DOHH2 (cell line): ENCODE measurements around the gene NPAS3.

Experiments used
- H3F3A ChIP-seq: fragments of 200-600 bp; sonication (generic), shearing (Covaris generic); 2 replicates; pipeline ENCODE4 v1.6.0; 2016; ENCODE audit warnings: antibody characterized with exemption, mild to moderate bottlenecking; ENCODE audit not compliant: control insufficient read depth, insufficient read depth
- H3K27ac ChIP-seq: fragments of 200-600 bp; sonication (generic); 2 replicates; pipeline ENCODE4 v1.5.1; 2014; ENCODE audit warnings: low read depth, mild to moderate bottlenecking, low read length, moderate library complexity
- H3K27me3 ChIP-seq: fragments of 200-600 bp; sonication (generic); 2 replicates; pipeline ENCODE4 v1.6.1; 2014; ENCODE audit warnings: mild to moderate bottlenecking, low read length, mixed read lengths; ENCODE audit not compliant: control insufficient read depth
- H3K36me3 ChIP-seq: fragments of 200-600 bp; sonication (generic); 2 replicates; pipeline ENCODE4 v1.6.1; 2014; ENCODE audit warnings: mild to moderate bottlenecking, low read length, moderate library complexity, mixed read lengths; ENCODE audit not compliant: control insufficient read depth
- H3K4me1 ChIP-seq: fragments of 200-600 bp; sonication (generic); 2 replicates; pipeline ENCODE4 v1.6.1; 2014; ENCODE audit warnings: mild to moderate bottlenecking, low read length, mixed read lengths; ENCODE audit not compliant: control insufficient read depth
- H3K4me2 ChIP-seq: fragments of 200-600 bp; sonication (generic); 2 replicates; pipeline ENCODE4 v1.6.0; 2014; ENCODE audit warnings: mild to moderate bottlenecking, low read length, moderate library complexity
- H3K4me3 ChIP-seq: fragments of 200-600 bp; sonication (generic); 2 replicates; pipeline ENCODE4 v1.5.1; 2014; ENCODE audit warnings: mild to moderate bottlenecking, low read length, mixed read lengths
- H3K79me2 ChIP-seq: fragments of 200-600 bp; sonication (generic); 2 replicates; pipeline ENCODE4 v1.6.1; 2014; ENCODE audit warnings: mild to moderate bottlenecking, low read length, mixed read lengths; ENCODE audit not compliant: control insufficient read depth
- H3K9me2 ChIP-seq: fragments of 200-600 bp; sonication (generic); replicated peaks from 2 replicates; pipeline ENCODE4 v1.6.1; 2014; ENCODE audit warnings: mild to moderate bottlenecking, low read length, mixed read lengths; ENCODE audit not compliant: control insufficient read depth
- H3K9me3 ChIP-seq: fragments of 200-600 bp; sonication (generic); 2 replicates; pipeline ENCODE4 v1.6.1; 2014; ENCODE audit warnings: antibody characterized with exemption, low read length, mixed read lengths; ENCODE audit not compliant: control insufficient read depth, insufficient read depth
- H4K20me1 ChIP-seq: fragments of 200-600 bp; sonication (generic); 2 replicates; pipeline ENCODE4 v1.6.0; 2014; ENCODE audit warnings: low read depth, mild to moderate bottlenecking, antibody characterized with exemption, low read length, moderate library complexity; ENCODE audit not compliant: control insufficient read depth, insufficient read depth
- EZH2phosphoT487 ChIP-seq: fragments of 200-600 bp; sonication (generic); IDR thresholded peaks from 2 replicates; pipeline ENCODE4 v1.6.1; 2017; ENCODE audit warnings: borderline replicate concordance, mild to moderate bottlenecking, antibody characterized with exemption, low read length, moderate library complexity, mixed read lengths
- TF ChIP-seq, protein P1 (sequence below): fragments of 200-600 bp; sonication (generic); IDR thresholded peaks from one replicate; pipeline ENCODE4 v1.5.1; 2014; ENCODE audit warnings: antibody characterized with exemption, mild to moderate bottlenecking, low read depth, low read length; ENCODE audit not compliant: poor library complexity, severe bottlenecking

Gene NPAS3

DNA sequence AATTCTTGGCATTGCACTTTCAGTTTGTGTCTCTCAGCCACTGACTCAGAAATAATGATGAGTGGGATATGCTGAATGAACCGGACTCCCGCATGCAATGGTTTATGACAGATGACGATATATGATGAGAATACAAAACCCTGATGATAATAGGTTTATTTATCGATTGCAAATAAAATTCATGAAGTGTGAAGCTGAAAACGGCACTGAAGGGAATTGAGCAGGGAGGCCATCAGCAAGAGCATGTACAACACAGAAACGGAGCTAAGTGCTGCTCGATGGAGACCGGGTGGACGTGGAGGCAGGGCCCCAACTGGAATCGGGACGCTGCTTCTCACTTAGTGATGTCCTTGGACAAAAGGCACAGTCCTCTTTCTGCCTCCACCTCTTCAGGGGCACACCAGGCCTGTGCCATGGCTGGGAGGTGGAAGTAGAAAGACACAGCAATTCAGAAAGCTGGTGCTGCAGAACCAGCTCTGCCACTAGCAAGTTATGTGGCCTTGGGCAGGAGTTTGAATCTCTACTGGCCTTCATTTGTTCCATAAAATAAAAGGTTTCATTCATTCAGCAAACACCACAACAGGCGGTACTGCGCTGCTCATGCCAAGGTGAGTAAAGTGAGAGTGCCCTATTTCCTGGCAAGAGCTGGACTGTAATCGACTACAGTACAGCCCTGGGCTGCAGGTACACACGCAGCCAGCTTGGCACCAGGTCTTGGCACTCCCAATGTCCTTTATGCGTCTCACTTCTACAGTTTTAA is 895.2 kb downstream of the NPAS3 start:
- Histone ChIP-seq H3K36me3 (no peaks in the 10 kb centered on the region), H3K9me3 (no peaks in the 10 kb centered on the region), H4K20me1 (no peaks in the 10 kb centered on the region), H3F3A (no peaks in the 10 kb centered on the region), H3K4me2 (no peak overlapping the region), H3K4me1 (no peaks in the 10 kb centered on the region), H3K27me3 (no peaks in the 10 kb centered on the region), H3K79me2 (no peaks in the 10 kb centered on the region), H3K27ac (no peak overlapping the region), H3K9me2 (no peaks in the 10 kb centered on the region), H3K4me3 (no peak overlapping the region)
- no peak for TF ChIP-seq EZH2phosphoT487
- TF ChIP-seq, protein P1, sequence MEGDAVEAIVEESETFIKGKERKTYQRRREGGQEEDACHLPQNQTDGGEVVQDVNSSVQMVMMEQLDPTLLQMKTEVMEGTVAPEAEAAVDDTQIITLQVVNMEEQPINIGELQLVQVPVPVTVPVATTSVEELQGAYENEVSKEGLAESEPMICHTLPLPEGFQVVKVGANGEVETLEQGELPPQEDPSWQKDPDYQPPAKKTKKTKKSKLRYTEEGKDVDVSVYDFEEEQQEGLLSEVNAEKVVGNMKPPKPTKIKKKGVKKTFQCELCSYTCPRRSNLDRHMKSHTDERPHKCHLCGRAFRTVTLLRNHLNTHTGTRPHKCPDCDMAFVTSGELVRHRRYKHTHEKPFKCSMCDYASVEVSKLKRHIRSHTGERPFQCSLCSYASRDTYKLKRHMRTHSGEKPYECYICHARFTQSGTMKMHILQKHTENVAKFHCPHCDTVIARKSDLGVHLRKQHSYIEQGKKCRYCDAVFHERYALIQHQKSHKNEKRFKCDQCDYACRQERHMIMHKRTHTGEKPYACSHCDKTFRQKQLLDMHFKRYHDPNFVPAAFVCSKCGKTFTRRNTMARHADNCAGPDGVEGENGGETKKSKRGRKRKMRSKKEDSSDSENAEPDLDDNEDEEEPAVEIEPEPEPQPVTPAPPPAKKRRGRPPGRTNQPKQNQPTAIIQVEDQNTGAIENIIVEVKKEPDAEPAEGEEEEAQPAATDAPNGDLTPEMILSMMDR = no peak

DNA sequence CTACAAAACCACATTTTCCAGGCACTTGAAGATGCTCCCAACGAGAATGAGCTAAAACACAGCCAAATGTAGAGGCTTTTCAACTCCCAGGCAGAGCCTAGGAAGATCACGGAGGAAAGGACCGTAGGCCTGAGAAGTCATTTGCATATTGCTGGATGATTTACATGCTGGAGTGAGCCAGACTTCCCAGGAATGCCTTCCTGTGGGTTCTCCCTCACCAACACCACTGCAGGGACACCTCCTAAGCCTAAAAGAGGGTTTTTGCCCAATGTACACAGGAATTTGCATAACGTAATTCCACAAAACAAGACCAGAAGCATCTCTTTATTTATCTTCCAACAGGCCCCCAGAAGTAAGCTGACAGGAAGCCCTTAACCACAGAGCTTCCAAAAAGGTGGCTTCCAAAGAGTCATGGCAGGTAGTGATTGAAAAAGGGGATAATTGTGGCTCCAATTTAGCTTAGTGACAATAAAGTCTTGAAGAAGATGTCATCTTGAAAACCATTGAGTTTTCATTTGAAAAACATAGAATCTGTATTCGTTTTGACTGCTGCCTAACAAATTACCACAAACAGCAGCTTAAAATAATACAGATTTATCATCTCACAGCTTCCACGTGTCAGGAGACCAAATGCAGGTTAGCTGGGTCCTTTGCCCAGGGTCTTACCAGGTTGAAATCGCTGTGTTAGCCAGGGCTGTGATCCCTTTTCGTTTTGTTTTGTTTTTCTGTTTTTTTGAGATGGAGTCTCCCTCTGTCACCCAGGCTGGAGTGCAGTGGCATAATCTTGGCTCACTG is 896.0 kb downstream of the NPAS3 start:
- Histone ChIP-seq H3F3A (no peaks in the 10 kb centered on the region), H3K4me1 (no peaks in the 10 kb centered on the region), H3K4me3 (no peak overlapping the region), H3K27me3 (no peaks in the 10 kb centered on the region), H4K20me1 (no peaks in the 10 kb centered on the region), H3K9me3 (no peaks in the 10 kb centered on the region), H3K27ac (no peak overlapping the region), H3K9me2 (no peaks in the 10 kb centered on the region), H3K36me3 (no peaks in the 10 kb centered on the region), H3K79me2 (no peaks in the 10 kb centered on the region), H3K4me2 (no peak overlapping the region)
- TF ChIP-seq, protein P1 = no peak
- no peak for TF ChIP-seq EZH2phosphoT487

DNA sequence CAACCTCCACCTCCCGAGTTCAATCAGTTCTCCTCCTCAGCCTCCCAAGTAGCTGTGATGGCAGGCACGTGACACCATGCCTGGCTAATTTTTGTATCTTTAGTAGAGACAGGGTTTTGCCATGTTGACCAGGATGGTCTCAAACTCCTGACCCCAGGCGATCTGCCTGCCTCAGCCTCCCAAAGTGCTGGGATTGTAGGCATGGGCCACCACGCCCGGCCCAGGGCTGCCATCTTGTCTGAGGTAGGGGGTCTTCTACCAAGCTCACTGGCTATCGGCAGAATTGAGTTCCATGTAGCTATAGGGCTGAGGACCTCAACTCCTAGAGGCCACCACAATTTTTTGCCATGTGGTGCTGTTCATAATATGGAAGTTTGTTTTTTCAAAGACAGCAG is 896.6 kb downstream of the NPAS3 start:
- H3K9me3 ChIP-seq = no peaks in the 10 kb centered on the region
- no peaks in the 10 kb centered on the region for H4K20me1 ChIP-seq
- no peaks in the 10 kb centered on the region for H3K27me3 ChIP-seq
- no peaks in the 10 kb centered on the region for H3K36me3 ChIP-seq
- H3K79me2 ChIP-seq = no peaks in the 10 kb centered on the region
- no peak overlapping the region for H3K27ac ChIP-seq
- no peak overlapping the region for H3K4me3 ChIP-seq
- H3K4me1 ChIP-seq = no peaks in the 10 kb centered on the region
- H3F3A ChIP-seq = no peaks in the 10 kb centered on the region
- no peak overlapping the region for H3K4me2 ChIP-seq
- no peak for TF ChIP-seq EZH2phosphoT487
- TF ChIP-seq, protein P1 = no peak
- no peaks in the 10 kb centered on the region for H3K9me2 ChIP-seq
